Stimulated activated CD4-positive, alpha-beta T cell treated with anti-CD3 and anti-CD28 coated beads, TNF-alpha, amount 100 ng/mL, for 4 hours (primary cell): ENCODE data around the gene DNAJC10.

Source experiments
- DNase-seq, 3 experiments: peaks; one replicate each; pipeline ENCODE4 v3.0.0-alpha.2; 2020; ENCODE audit warnings: low read depth in 3 of 3

The DNAJC10 gene

GRCh38 chr2:182784777-182785176, 68.7 kb downstream of the DNAJC10 start:
- DNase-seq: no peak

GRCh38 chr2:182792441-182792840, 76.4 kb downstream of the DNAJC10 start:
- DNase-seq: no peak

DNA sequence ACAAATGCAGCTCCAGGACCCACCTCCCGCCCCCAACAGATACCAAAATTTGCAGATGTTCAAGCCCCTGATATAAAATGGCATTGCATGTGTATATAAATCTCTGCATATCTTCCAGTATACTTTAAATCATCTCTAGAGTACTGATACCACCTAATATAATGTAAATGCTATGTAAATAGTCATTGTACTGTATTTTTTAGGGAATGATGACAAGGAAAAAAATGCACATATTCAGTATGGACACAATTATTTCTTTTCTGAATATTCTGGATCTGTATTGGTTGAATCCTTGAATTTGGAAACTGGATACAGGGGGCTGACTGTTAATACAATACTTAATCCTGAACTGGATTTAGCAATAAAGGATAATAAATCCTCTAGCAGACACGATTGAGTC, 82.7 kb downstream of the DNAJC10 start:
- no peak for DNase-seq

GRCh38 chr2:182804128-182804527, 88.1 kb downstream of the DNAJC10 start:
- no peak for DNase-seq

DNA sequence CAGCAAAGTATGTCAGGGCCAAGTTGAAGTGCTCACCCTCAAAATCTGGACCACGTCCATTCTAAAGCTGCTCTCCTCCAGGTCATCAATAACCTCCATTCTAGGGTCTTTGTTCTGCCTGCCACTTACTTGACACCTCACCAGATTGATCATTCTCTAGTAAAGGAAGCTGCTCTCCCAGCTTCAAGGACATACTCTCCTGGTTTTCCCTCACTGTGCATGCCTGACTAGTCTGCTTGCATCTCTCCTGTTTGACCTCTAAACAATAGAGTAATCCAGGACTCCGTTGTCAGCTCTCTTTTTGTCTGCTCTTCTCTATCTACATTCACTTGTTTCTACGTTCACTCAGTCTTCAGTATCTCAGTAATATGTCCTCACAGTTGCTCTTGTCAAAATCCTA, 91.3 kb downstream of the DNAJC10 start:
- DNase-seq: no peak

- DNase-seq: no peak
Observed at GRCh38 chr2:182810087-182810486, 94.0 kb downstream of the DNAJC10 start.

GRCh38 chr2:182814380-182814779, 98.3 kb downstream of the DNAJC10 start:
- DNase-seq: no peak

GRCh38 chr2:182814804-182815203, 98.7 kb downstream of the DNAJC10 start:
- DNase-seq: no peak

- no peak for DNase-seq
Observed at GRCh38 chr2:182816866-182817265, 100.8 kb downstream of the DNAJC10 start.

- DNase-seq: no peak
Observed at GRCh38 chr2:182817558-182817957, 101.5 kb downstream of the DNAJC10 start.

GRCh38 chr2:182818501-182818900, 102.4 kb downstream of the DNAJC10 start:
- no peak for DNase-seq

GRCh38 chr2:182818925-182819324, 102.9 kb downstream of the DNAJC10 start:
- no peak for DNase-seq

- no peak for DNase-seq
Observed at GRCh38 chr2:182819412-182819811, 103.4 kb downstream of the DNAJC10 start.

- no peak for DNase-seq
Observed at GRCh38 chr2:182821182-182821581, 105.1 kb downstream of the DNAJC10 start.

DNA sequence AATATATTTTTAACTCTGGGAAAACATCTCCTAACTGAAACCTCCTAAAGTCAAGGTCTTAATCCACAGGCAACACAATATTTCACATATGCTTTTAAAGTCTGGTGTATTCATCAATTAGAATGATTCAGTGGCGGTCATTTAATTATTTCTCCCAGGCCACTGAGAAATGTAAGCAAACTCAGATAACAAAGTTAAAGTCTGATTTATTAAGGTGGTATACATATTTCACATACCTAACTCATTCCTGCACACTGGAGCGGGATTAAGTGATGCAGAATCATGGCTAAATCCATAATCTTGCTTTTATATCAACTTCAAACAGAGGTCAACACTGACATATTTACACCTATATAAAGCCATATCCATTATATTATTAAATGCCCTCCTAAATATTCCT, 106.7 kb downstream of the DNAJC10 start:
- DNase-seq: no peak

DNA sequence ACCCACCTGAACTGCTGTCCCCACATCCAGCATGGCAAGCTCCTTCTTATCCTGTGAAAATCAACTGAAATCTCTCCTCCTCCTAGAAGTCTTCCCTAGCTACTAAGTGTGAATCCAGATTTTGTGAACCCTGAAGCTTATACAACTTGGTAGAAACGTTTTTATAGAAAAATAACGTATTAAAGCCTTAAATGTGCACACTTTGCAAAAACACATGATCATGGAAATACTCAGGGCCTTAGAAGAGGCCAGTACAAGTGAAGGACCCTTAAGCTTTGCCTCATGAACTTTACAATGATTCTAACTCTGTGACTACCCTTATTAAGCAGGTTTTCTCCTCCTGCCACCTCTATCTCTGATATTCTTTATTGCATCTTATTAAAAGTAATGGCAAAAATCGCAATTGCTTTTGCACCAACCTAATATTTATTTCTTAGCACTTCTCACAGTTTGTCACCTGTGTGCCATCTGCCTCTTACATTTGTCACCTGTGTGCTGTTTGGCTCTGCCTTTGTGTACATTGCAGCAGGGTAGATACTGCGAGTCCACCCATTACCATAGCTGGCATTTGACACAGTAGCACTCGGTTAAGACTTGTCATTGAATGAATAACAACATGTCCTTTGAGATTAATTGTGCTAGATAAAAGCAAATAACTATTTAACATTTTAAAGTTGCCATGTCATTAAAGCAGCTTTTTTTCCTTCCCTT, 108.2 kb downstream of the DNAJC10 start:
- DNase-seq: no peak

GRCh38 chr2:182824767-182825158, 108.7 kb downstream of the DNAJC10 start:
- no peak for DNase-seq

GRCh38 chr2:182826064-182826463, 110.0 kb downstream of the DNAJC10 start:
- no peak for DNase-seq

DNA sequence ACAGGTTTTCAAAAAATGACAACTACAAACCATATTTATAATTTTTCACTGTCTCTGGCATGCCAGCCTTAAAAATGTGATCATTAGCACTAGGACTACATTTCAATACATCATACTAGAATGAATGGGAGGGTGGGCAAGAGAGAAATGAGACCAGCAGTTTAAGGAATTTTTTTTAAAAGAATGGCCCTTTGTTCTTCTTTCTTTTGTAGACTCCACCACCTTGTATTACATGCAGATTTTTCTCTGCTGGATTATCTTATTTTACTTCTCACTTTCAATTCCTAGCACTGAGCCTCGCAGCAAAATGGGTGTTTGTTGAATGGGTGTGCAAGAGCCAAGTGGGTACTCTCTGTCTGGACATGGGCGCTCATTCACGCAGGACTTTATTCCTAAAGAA, 110.4 kb downstream of the DNAJC10 start:
- no peak for DNase-seq

GRCh38 chr2:182827182-182827879, 111.3 kb downstream of the DNAJC10 start:
- DNase-seq: no peak

DNA sequence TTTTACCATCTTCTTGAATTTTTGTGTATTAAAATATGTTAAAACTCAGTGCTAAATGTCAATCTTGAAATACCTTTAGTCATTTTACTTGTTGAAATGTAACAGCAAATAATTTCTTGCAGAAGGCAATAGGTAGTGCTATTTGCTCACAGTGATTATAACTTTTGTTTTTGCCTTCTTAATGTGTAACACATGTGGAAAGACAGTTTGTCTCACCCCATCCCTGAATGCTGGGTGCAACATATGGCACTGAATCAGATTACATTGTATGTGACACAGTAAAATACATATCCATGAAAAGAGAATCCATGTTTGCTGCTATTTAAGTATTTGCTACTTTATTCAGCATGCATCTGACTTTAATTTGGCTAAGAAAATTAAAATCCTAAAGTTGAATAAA, 115.0 kb downstream of the DNAJC10 start:
- no peak for DNase-seq

GRCh38 chr2:182831921-182832320, 115.9 kb downstream of the DNAJC10 start:
- no peak for DNase-seq

- no peak for DNase-seq
Observed at GRCh38 chr2:182833084-182833854, 117.2 kb downstream of the DNAJC10 start.
